GM23338 (cell line): ENCODE data around the gene RAET1G.

Experiments
- CREB1 ChIP-seq: fragments of 250-450 bp; sonication (Bioruptor Pico); IDR thresholded peaks from 2 replicates; pipeline ENCODE4 v1.5.0; 2020; ENCODE audit warnings: low read depth, mild to moderate bottlenecking, moderate library complexity
- EZH2 ChIP-seq: fragments of 200-600 bp; sonication (generic); IDR thresholded peaks from one replicate; pipeline ENCODE4 v1.8.0; 2017; ENCODE audit warnings: antibody characterized with exemption, mild to moderate bottlenecking, low read depth; ENCODE audit not compliant: unreplicated experiment
- EZH2phosphoT487 ChIP-seq: fragments of 200-600 bp; sonication (generic); IDR thresholded peaks from one replicate; pipeline ENCODE4 v1.8.1; 2018; ENCODE audit warnings: antibody characterized with exemption; ENCODE audit not compliant: unreplicated experiment
- JUNB ChIP-seq: IDR thresholded peaks from one replicate; pipeline ENCODE4 v1.6.1; 2016; ENCODE audit warnings: antibody characterized with exemption; ENCODE audit not compliant: unreplicated experiment
- NANOG ChIP-seq: IDR thresholded peaks from 2 replicates; pipeline ENCODE4 v1.6.1; 2016; ENCODE audit warnings: antibody characterized with exemption, borderline replicate concordance
- POLR2AphosphoS5 ChIP-seq: IDR thresholded peaks from 2 replicates; pipeline ENCODE4 v1.6.1; 2016; ENCODE audit warnings: antibody characterized with exemption, low read depth
- REST ChIP-seq: IDR thresholded peaks from one replicate; pipeline ENCODE4 v1.6.1; 2018; ENCODE audit warnings: antibody characterized with exemption; ENCODE audit not compliant: unreplicated experiment
- ZNF114 ChIP-seq: fragments of 250-450 bp; sonication (Bioruptor Pico); IDR thresholded peaks from 2 replicates; pipeline ENCODE4 v1.5.0; 2020; ENCODE audit warnings: mild to moderate bottlenecking, moderate library complexity
- ZNF331 ChIP-seq: fragments of 250-450 bp; sonication (Bioruptor Pico); IDR thresholded peaks from 2 replicates; pipeline ENCODE4 v1.5.0; 2020; ENCODE audit warnings: low read depth, mild to moderate bottlenecking, moderate library complexity
- TF ChIP-seq, protein P1 (sequence below), 2 experiments: fragments of 200-600 bp in 1 of 2; sonication (generic) in 1 of 2; conservative IDR thresholded peaks; 2 replicates each; pipeline versions ENCODE4 v1.5.1 to v1.6.1; 2016 to 2017; ENCODE audit warnings: antibody characterized with exemption in 2 of 2, low read depth in 2 of 2, mild to moderate bottlenecking in 2 of 2, moderate library complexity in 1 of 2
- TF ChIP-seq, protein P2 (sequence below): IDR thresholded peaks from 2 replicates; pipeline ENCODE4 v1.6.1; 2016; ENCODE audit warnings: antibody characterized with exemption

DNA sequence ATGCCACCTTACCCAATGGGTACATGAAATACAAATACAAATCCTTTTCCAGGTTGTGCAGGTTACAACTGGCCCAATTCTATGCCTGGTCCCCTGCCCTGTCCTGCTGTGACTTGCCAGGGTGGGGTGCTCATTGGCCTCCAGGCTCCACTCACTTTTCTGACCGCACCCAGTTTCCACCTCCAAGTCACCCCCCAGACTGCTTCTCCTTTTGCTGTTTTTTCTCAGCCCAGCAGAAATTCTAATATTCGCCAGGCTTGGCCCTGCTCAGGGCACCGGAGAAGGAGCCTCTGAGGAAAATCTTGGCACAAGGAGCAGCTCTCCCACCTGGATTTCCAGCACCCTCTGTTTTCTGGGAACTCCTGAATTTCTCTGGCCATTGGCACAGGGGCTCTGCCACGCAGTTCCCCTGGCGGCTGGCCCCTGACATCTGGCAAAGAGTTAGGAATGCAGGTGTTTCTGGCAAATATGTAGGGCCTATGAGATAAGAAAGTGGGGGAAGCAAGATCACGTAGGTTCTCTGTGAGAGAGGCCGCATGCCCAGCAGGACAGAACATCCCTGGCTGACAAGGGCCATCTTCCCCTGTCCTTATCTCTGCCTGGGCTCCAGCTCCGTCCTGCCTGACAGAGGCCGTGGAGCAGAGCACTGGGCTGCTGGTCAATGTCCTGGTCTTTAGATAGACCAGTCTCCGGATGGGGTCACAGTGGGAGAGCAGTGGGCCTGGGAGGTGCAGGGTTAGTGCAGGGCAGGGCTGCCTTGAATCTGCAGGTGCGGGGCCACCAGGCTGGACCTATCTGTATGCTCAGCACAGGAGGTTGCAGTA lies 22.1 kb downstream of the RAET1G start:
- TF ChIP-seq, protein P1, sequence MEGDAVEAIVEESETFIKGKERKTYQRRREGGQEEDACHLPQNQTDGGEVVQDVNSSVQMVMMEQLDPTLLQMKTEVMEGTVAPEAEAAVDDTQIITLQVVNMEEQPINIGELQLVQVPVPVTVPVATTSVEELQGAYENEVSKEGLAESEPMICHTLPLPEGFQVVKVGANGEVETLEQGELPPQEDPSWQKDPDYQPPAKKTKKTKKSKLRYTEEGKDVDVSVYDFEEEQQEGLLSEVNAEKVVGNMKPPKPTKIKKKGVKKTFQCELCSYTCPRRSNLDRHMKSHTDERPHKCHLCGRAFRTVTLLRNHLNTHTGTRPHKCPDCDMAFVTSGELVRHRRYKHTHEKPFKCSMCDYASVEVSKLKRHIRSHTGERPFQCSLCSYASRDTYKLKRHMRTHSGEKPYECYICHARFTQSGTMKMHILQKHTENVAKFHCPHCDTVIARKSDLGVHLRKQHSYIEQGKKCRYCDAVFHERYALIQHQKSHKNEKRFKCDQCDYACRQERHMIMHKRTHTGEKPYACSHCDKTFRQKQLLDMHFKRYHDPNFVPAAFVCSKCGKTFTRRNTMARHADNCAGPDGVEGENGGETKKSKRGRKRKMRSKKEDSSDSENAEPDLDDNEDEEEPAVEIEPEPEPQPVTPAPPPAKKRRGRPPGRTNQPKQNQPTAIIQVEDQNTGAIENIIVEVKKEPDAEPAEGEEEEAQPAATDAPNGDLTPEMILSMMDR (conservative IDR thresholded peaks at IDR 0.05; ENCODE audit: low read depth in 2 of 2), result no peak
- TF ChIP-seq, protein P2, sequence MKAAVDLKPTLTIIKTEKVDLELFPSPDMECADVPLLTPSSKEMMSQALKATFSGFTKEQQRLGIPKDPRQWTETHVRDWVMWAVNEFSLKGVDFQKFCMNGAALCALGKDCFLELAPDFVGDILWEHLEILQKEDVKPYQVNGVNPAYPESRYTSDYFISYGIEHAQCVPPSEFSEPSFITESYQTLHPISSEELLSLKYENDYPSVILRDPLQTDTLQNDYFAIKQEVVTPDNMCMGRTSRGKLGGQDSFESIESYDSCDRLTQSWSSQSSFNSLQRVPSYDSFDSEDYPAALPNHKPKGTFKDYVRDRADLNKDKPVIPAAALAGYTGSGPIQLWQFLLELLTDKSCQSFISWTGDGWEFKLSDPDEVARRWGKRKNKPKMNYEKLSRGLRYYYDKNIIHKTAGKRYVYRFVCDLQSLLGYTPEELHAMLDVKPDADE, result no peak
- TF ChIP-seq POLR2AphosphoS5 (no peak), EZH2phosphoT487 (no peak), EZH2 (no peak), JUNB (no peak), REST (no peak), ZNF114 (CRISPR knock-in tag) (no peak), CREB1 (CRISPR knock-in tag) (no peak), ZNF331 (CRISPR knock-in tag) (no peak), NANOG (no peak)
